AG09319 (cell line): Measurements from ENCODE around the gene CCDC192.

Source experiments
- DNase-seq: peaks from one replicate; pipeline ENCODE4 v3.0.0-alpha.2; 2010; ENCODE audit warnings: low read depth; ENCODE audit errors: extremely low read depth
- TF ChIP-seq, protein P1 (sequence below): IDR thresholded peaks from 2 replicates; pipeline ENCODE4 v1.5.1; 2011; ENCODE audit warnings: low read depth, mild to moderate bottlenecking, inconsistent platforms, low read length, moderate library complexity

Gene CCDC192

DNA sequence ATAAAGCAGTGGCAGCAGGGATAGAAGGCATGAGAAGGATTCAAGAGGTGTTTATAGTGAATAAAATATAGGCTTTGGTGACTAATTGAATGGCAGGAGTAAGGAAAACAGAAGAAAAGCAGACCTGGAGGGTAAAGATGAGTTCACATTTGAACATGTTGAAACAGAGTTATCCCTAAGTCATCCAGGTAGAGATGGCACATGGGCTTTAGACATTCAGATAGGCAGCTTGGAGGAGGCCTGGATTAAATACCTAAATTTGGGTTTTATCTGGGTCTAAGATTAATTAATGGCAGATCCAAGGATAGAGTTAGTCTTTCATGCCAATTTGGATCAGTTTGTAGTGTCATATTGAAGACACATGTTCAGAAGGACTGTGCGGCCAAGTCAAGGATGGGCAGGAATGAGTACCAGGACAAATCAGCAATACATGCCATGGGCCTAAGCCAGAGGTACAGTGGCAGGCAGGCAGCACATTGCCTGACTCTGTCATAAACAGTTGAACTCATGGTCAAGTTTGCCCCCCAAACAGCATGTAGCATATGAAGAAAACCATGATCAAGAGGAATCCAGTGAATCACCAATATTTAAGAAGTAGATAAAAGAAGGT lies 264.9 kb downstream of the CCDC192 start:
- DNase-seq: no peak
- TF ChIP-seq, protein P1, sequence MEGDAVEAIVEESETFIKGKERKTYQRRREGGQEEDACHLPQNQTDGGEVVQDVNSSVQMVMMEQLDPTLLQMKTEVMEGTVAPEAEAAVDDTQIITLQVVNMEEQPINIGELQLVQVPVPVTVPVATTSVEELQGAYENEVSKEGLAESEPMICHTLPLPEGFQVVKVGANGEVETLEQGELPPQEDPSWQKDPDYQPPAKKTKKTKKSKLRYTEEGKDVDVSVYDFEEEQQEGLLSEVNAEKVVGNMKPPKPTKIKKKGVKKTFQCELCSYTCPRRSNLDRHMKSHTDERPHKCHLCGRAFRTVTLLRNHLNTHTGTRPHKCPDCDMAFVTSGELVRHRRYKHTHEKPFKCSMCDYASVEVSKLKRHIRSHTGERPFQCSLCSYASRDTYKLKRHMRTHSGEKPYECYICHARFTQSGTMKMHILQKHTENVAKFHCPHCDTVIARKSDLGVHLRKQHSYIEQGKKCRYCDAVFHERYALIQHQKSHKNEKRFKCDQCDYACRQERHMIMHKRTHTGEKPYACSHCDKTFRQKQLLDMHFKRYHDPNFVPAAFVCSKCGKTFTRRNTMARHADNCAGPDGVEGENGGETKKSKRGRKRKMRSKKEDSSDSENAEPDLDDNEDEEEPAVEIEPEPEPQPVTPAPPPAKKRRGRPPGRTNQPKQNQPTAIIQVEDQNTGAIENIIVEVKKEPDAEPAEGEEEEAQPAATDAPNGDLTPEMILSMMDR: no peak

DNA sequence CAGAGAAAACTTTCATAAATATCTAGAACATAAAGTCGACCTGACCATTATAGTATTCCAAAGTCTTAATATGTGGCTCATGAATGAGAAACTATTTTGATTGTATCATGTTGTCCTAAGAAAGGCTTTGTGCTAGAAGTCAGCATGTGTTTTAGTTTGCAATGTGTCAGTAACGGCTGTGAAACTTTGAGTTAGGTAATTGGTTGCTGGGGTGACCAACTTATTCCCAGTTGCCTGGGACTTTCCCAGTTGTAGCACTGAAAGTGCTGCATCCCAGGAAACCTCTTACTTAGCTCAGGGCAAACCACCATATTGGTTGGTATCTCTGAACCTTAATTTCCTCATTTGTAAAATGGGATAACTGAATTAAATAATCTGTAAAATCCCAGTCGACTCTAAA lies 265.8 kb downstream of the CCDC192 start:
- TF ChIP-seq, protein P1: no peak
- no peak for DNase-seq

DNA sequence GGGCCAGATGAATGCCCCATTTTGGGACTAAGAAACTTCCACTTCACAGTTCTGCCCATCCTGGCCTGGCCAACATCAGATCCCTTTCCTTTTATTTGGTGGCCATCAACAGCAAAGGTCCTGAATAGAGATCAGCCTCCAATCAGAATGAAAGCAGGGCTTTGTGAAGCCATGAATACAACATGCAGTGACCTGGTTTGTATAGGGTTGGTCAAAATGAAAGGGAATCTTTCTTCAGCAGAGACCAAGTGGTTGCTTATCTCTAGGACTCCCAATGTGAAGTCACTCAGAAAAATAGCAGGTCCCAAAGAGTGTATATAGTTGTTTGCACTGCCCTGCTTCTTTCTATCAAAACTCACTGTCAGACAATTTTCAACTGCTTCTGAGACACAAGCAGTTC lies 266.5 kb downstream of the CCDC192 start:
- TF ChIP-seq, protein P1: no peak
- DNase-seq: no peak

DNA sequence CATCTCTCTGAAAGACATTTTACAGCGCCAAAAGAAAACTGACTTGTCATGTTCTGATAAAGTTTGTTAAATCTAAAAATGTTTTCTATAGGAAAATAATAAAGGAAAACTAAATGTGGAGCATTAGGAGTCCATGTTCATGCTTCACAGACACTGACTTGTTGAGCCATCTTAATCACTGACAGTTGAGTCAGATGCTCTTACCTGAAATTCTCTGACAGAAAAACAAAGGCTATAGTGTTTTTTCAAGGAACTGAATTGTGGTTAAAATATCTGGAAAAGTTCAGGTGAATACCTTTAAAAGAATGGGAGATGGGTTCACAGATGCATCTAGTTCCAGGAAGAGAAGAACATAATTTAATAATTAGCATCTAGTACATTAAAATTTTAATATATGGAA lies 266.9 kb downstream of the CCDC192 start:
- DNase-seq: no peak
- TF ChIP-seq, protein P1: no peak

DNA sequence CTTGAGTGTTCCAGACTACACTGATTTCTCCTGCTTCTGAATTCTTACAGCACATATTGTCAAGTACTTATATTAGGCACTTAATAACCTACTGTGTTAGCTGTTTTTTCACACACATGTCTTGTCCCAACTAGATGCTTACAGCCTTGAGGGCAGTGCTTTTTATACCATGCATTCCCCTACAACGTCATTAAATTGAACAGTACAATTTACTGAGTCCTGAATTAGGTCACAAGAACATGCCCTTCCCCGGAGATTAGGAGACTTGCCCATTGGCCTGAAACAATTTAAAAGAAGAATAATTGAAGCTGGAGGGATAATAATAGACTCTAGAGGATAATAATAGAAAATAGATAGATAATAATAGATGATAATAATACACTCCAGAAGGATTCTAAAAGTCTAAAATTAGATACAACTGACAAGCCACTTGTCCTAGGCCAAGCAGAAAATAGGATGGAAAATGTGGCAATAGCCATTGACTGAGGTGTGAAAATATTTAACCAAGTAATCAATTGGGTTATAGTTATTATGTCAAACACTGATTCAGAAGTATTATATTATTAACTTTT lies 267.7 kb downstream of the CCDC192 start:
- no peak for DNase-seq
- TF ChIP-seq, protein P1: no peak

DNA sequence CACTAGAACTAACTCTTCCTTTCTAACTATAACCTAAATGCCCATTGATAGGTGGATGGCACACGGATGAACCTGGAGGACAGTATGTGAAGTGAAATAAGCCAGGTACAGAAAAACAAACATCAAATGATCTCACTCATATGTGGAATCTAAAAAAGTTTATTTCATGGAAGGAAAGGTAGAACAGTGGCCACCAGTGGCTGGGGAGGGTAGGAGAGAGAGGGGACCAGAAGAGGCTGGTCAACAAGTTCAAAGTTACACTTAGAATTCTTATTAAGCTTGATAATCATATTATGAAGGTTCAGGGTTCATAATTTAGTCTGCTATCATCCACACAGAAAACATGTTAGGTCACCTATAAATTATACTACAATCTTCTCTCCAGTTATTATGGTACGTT lies 272.8 kb downstream of the CCDC192 start:
- TF ChIP-seq, protein P1: no peak
- DNase-seq: no peak

DNA sequence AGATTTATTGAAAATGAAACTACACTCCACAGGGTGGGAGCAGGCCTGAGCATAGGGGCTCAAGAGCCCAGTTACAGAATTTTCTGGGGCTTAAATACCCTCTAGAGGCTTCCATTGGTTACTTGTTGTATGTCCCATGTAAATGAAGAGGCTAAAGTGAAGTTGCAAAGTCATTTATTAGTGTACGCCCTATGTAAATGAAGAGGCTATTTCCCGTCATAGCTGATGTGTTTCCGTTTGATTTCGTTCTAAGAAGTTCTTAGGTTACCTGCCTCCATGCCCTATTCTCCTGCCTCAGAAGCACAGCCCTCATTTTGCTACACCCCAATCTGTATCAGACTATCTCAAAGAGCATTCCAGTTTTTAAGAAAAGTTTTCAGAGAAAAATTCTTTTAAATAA lies 273.3 kb downstream of the CCDC192 start:
- DNase-seq: no peak
- TF ChIP-seq, protein P1: no peak
